HL-60 (cell line): Measurements from ENCODE around the gene SRSF12.

Source experiments
- POLR2AphosphoS5 ChIP-seq: IDR thresholded peaks from 2 replicates; pipeline ENCODE4 v1.6.1; 2012; ENCODE audit warnings: low read depth
- REST ChIP-seq: IDR thresholded peaks from 2 replicates; pipeline ENCODE4 v1.6.1; 2012; ENCODE audit warnings: low read depth; ENCODE audit not compliant: insufficient replicate concordance
- TF ChIP-seq, protein P1 (sequence below): IDR thresholded peaks from one replicate; pipeline ENCODE4 v1.5.1; 2011; ENCODE audit warnings: low read length, control low read depth, inconsistent platforms; ENCODE audit not compliant: insufficient read depth

DNA sequence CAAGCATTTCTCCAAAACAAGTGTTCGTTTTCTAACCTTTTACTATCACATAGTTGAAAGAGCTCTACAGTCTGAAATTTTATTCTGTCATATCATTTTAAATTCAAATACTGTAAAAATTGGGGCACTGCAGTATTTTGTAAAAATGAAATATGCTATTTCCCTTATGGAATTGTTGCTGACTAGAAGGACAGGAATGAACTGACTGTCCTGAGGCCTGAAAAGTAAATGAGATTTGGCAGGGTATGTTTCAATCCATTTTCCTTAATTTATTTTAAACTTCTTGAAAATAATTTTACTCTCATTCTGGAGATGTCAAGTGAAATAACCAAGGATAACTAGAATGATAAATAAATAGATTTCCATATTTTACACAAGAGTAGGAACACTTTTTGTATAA, 49.2 kb downstream of the SRSF12 start:
- TF ChIP-seq, protein P1, sequence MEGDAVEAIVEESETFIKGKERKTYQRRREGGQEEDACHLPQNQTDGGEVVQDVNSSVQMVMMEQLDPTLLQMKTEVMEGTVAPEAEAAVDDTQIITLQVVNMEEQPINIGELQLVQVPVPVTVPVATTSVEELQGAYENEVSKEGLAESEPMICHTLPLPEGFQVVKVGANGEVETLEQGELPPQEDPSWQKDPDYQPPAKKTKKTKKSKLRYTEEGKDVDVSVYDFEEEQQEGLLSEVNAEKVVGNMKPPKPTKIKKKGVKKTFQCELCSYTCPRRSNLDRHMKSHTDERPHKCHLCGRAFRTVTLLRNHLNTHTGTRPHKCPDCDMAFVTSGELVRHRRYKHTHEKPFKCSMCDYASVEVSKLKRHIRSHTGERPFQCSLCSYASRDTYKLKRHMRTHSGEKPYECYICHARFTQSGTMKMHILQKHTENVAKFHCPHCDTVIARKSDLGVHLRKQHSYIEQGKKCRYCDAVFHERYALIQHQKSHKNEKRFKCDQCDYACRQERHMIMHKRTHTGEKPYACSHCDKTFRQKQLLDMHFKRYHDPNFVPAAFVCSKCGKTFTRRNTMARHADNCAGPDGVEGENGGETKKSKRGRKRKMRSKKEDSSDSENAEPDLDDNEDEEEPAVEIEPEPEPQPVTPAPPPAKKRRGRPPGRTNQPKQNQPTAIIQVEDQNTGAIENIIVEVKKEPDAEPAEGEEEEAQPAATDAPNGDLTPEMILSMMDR: no peak
- TF ChIP-seq REST (no peak), POLR2AphosphoS5 (no peak)
